AG20443 (cell line): ENCODE data around the gene OR51F2.
"Not testable (repeated sequence)": the region's sequence is repeated elsewhere in the genome, so short reads cannot be mapped to it uniquely, and the experiment has no call there.

Experiments
- DNase-seq: peaks from one replicate; pipeline ENCODE4 v3.0.0; 2012; ENCODE audit warnings: low spot score, mixed read lengths

OR51F2 gene, protein sequence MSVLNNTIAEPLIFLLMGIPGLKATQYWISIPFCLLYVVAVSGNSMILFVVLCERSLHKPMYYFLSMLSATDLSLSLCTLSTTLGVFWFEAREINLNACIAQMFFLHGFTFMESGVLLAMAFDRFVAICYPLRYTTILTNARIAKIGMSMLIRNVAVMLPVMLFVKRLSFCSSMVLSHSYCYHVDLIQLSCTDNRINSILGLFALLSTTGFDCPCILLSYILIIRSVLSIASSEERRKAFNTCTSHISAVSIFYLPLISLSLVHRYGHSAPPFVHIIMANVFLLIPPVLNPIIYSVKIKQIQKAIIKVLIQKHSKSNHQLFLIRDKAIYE

GRCh38 chr11:4821021-4821420 is at the start of gene OR51F2:
Gene OR51F2, plus strand, starts transcription at chr11:4821321. Its CDS starts 101 bp downstream, at chr11:4821422.
- no peak for DNase-seq

DNA sequence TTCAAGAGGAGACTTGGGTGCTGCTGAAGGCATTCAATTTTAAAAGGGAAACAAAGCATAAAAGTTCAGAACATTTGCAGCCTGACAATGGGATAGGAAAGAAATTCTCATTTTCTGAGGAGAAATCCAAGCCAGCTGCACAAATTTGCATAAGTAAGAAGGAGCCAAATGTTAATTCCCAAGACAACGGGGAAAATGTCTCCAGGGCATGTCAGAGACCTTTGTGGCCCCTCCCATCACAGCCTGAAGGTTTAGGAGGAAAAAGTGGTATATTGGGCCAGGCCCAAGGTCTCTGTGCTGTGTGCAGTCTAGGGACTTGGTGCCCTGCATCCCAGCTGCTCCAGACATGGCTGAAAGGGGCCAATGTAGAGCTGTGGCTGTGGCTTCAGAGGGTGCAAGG is 38.7 kb upstream of the OR51F2 start:
- DNase-seq: no peak

- DNase-seq: no peak
Measured at GRCh38 chr11:4797206-4797605, 23.9 kb upstream of the OR51F2 start.

DNA sequence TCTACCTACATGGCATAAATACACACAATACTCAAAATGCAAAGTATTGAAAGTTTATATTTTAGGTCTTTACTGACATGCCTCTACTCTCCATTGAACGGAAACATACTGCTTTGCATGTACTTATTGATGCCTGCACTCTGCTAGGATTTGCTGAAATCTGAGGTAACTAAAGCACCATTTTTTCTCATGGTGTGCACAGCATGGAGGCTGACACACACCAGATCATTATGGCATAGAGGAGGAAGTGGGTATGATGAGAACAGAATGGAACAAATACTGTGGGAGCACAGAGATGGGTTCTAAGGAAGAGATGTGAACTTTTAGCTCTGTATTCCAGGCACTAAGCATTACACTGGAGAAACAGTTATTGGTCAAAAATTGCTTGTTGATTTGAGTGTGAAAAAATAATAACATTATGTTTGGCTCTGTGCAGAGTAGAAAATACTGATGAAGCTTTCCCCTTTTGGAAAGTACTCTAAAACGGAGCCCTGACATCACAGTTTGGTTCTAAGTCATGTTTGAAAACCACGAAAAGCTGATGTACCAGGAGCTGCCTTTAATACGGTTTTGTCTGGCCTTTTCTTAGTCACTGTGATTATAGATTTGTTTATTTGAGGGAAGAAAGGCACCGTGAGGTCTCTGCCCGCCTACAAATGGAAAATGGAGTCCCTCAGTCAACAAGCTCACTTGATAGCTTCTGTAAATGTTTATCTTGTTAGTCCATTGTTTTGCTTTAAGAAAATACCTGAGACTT is 22.5 kb upstream of the OR51F2 start:
- no peak for DNase-seq

- DNase-seq: not testable (repeated sequence)
Measured at GRCh38 chr11:4801316-4801715, 19.8 kb upstream of the OR51F2 start.

- DNase-seq: no peak
Measured at GRCh38 chr11:4804280-4804679, 16.8 kb upstream of the OR51F2 start, which contains the start of gene OR52R1. Gene OR52R1, minus strand, starts transcription at chr11:4804380. Its CDS starts 0 bp downstream, at chr11:4804380.

- DNase-seq: no peak
Measured at GRCh38 chr11:4808476-4808875, 12.6 kb upstream of the OR51F2 start.

- no peak for DNase-seq
Measured at GRCh38 chr11:4809246-4809645, 11.9 kb upstream of the OR51F2 start.

DNA sequence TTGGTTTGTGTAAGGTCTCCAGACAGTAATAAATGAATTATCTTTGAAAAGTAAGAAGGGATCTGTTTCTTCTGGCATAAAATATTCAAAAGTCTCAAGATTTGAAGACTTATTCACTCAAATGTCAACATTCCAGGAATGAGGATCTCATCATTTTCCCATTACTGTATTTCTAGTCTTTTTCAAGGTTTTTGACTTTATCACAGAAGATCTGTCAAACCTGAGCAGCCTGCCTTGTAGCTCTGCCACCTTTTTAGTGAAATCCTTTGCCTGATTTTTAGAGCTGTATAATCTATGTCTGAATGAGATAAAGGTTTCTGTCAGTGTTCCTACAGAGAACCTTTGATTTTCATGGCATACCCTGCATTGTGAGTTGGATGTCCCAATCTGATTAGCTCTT is 4.0 kb downstream of the OR51F2 start:
- DNase-seq: no peak

- DNase-seq: no peak
Measured at GRCh38 chr11:4826425-4826824, 5.3 kb downstream of the OR51F2 start.

DNA sequence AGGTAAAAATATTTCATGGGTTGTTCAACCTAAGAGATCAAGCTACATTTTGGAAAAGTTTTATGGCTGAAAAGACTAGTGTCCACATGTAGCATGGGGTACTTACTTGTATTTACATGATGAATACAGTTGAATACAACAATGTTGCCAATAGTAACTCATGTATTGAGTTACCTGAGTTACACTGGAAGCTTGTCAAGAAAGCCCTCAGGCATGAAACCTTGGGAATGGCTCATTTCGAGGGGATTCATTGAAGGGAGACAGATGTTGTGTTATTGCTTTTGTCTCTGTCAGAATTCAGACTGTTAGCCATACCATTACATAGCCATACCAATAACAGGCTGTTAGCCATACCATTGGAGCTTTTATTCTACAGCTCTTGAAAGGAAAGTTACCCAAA is 9.2 kb downstream of the OR51F2 start:
- no peak for DNase-seq

GRCh38 chr11:4830909-4831308 is 9.8 kb downstream of the OR51F2 start:
- DNase-seq: no peak

- DNase-seq: no peak
Measured at GRCh38 chr11:4839851-4840549, 18.9 kb downstream of the OR51F2 start.

DNA sequence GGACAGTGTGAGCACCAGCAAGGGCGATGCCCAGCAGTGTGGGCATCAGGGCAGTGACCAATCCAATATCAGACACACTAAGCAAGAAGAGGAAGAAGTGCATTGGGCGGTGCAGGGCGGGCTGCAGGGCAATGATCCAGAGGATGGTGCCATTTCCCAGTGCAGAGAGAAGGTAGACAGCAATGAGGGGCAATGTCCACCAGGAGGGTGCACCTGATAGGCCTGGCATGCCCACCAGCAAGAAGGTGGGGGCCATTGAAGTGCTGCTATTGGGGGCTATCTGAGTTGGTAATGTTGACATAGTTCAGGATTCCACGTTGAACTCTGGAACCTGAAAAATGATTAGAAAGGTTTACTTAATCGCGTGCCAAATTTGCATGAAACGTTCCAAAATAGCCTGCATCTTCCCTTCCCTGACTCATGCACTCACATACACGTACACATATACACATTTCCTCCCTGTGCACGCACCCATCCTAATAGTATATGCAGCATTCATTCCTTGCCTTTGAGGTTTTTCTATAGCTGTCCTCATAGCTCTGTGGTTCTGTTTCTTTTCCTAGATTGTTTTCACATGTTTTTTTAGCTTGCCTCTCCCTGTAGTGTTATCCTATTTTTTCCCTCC is 27.9 kb downstream of the OR51F2 start, which contains the start of gene OR51S1:
Gene OR51S1 (minus strand): TSS at position 301 of the 625 bp plus-strand sequence. CDS start 0 bp downstream, at position 301.
- no peak for DNase-seq

DNA sequence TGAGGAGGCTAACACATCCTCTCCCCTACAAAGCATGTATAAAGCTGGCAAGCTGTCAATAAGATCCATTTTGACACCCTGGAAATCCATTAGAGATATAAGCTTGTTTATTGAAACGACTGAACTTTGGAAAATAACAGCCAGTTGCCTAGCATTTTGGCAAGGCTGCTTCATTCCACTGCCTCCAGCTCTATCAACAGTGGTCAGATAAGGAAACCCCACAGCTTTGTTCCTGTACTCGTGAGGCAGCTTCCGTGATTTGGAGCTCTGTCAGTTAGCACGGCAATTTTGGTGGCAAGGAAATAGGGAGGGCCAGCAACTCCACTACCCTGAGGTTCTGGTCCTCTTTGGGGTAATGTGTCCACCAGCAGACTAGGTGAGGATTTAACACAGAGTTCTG is 29.9 kb downstream of the OR51F2 start:
- DNase-seq: no peak

- DNase-seq: not testable (repeated sequence)
Measured at GRCh38 chr11:4854286-4854685, 33.2 kb downstream of the OR51F2 start.

GRCh38 chr11:4862447-4863236 is 41.5 kb downstream of the OR51F2 start:
- no peak for DNase-seq

DNA sequence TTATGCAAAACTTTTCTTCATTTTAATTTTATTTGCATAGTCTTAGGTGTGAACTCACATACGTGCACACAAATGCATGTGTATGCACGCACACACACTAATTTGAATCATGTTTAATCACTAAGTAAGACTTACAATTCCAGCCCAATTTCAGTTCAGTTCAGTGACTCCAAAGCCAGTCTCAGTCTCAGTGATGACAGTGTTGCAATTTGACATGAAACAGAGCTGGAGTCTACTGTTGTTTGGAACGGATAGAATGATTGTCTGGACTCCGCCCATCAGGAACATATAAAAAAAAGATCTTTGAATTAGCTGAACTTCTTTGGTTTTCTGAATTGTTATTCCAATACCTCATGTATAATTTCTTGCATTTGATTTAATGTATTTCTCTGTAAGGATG is 42.8 kb downstream of the OR51F2 start:
- DNase-seq: no peak

DNA sequence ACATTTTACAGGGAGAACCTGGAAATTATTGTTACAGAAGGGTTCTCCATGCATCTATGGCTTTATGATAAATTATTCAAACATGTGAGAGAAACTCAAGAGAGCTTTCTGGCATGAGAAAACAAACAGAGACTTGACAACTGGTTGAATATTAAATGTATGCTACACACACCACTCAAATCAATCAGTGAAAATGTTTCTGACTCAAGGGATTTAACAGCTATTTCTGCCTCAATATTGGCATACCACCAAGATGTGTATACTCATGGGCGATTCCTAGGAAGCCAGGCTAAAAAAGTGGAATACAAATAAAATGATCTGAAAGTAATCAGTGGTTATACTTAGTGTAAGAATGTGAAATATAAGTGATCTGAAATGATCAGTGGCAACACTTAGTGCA is 44.7 kb downstream of the OR51F2 start:
- no peak for DNase-seq
